Liver (tissue), 9 donors: Measurements from ENCODE around the gene FUBP3. TPM values are rescaled to one million over a fixed set of nuclear protein-coding genes. Genes with fewer than 3 reads are reported as not detected.

Experiments
- DNase-seq: peaks from one replicate; pipeline ENCODE4 v3.0.0-alpha.2; 2017; ENCODE audit warnings: low spot score
- H3K27ac ChIP-seq, 2 donors: one replicate each; pipeline ENCODE4 v1.7.0; 2013; ENCODE audit warnings: inconsistent platforms in 2 of 2, low read length in 2 of 2, control low read depth in 1 of 2, low read depth in 1 of 2, mild to moderate bottlenecking in 1 of 2
- H3K27me3 ChIP-seq, 4 donors: one replicate each; pipeline versions ENCODE4 v1.6.1 to v1.7.0; 2013; ENCODE audit warnings: low read length in 3 of 4, inconsistent platforms in 1 of 4, mild to moderate bottlenecking in 1 of 4, moderate library complexity in 1 of 4; ENCODE audit not compliant: control insufficient read depth in 4 of 4, insufficient read depth in 4 of 4
- H3K36me3 ChIP-seq, 4 donors: one replicate each; pipeline versions ENCODE4 v1.6.1 to v1.7.0; 2013; ENCODE audit warnings: low read length in 3 of 4, mild to moderate bottlenecking in 3 of 4, low read depth in 1 of 4, moderate library complexity in 1 of 4; ENCODE audit not compliant: control insufficient read depth in 4 of 4, insufficient read depth in 3 of 4
- H3K4me1 ChIP-seq, 4 donors: one replicate each; pipeline versions ENCODE4 v1.6.1 to v1.7.0; 2013; ENCODE audit warnings: low read length in 3 of 4, mild to moderate bottlenecking in 3 of 4, moderate library complexity in 1 of 4; ENCODE audit not compliant: control insufficient read depth in 4 of 4, insufficient read depth in 4 of 4
- H3K4me3 ChIP-seq, 3 donors: one replicate each; pipeline versions ENCODE4 v1.6.1 to v1.7.0; 2013; ENCODE audit warnings: low read length in 3 of 3, control low read depth in 1 of 3, low read depth in 1 of 3, mild to moderate bottlenecking in 1 of 3
- H3K9ac ChIP-seq, 2 donors: one replicate each; pipeline ENCODE4 v1.7.0; 2013; ENCODE audit warnings: low read length in 2 of 2, mild to moderate bottlenecking in 2 of 2, moderate library complexity in 2 of 2, control low read depth in 1 of 2, low read depth in 1 of 2
- H3K9me3 ChIP-seq, 4 donors: one replicate each; pipeline versions ENCODE4 v1.6.1 to v1.7.0; 2013; ENCODE audit warnings: low read length in 3 of 4; ENCODE audit not compliant: control insufficient read depth in 4 of 4
- ATF3 ChIP-seq: IDR thresholded peaks from 2 replicates; pipeline ENCODE4 v1.6.1; 2016; ENCODE audit warnings: antibody characterized with exemption
- CTCF ChIP-seq: fragments of 150-350 bp; IDR thresholded peaks from 2 replicates; pipeline ENCODE4 v1.5.1; 2017; ENCODE audit warnings: improper control_type of control experiment, low read depth, low read length; ENCODE audit not compliant: missing input control
- EGR1 ChIP-seq, 2 donors: IDR thresholded peaks; 2 replicates each; pipeline ENCODE4 v1.6.1; 2016 to 2018; ENCODE audit warnings: antibody characterized with exemption in 2 of 2, low read depth in 2 of 2
- FOXA1 ChIP-seq: IDR thresholded peaks from 2 replicates; pipeline ENCODE4 v1.6.1; 2016; ENCODE audit warnings: antibody characterized with exemption
- FOXA2 ChIP-seq: IDR thresholded peaks from 2 replicates; pipeline ENCODE4 v1.6.1; 2016; ENCODE audit warnings: antibody characterized with exemption
- GABPA ChIP-seq, 2 donors: IDR thresholded peaks in 1 of 2; conservative IDR thresholded peaks in 1 of 2; 2 replicates each; pipeline ENCODE4 v1.6.1; 2016; ENCODE audit warnings: antibody characterized with exemption in 2 of 2, mild to moderate bottlenecking in 1 of 2, moderate library complexity in 1 of 2
- HNF4A ChIP-seq, 2 donors: conservative IDR thresholded peaks; 2 replicates each; pipeline ENCODE4 v1.6.1; 2016; ENCODE audit warnings: antibody characterized with exemption in 2 of 2, mild to moderate bottlenecking in 2 of 2
- HNF4G ChIP-seq: IDR thresholded peaks from 2 replicates; pipeline ENCODE4 v1.6.1; 2016; ENCODE audit warnings: antibody characterized with exemption
- JUND ChIP-seq, 2 donors: IDR thresholded peaks; 2 replicates each; pipeline ENCODE4 v1.6.1; 2016; ENCODE audit warnings: antibody characterized with exemption in 2 of 2
- MAX ChIP-seq: IDR thresholded peaks from 2 replicates; pipeline ENCODE4 v1.6.1; 2016; ENCODE audit warnings: antibody characterized with exemption
- NR2F2 ChIP-seq: IDR thresholded peaks from 2 replicates; pipeline ENCODE4 v1.6.1; 2016; ENCODE audit warnings: antibody characterized with exemption
- REST ChIP-seq: IDR thresholded peaks from 2 replicates; pipeline ENCODE4 v1.6.1; 2016; ENCODE audit warnings: antibody characterized with exemption, mild to moderate bottlenecking
- RXRA ChIP-seq, 2 donors: IDR thresholded peaks; 2 replicates each; pipeline ENCODE4 v1.6.1; 2017 to 2018; ENCODE audit warnings: antibody characterized with exemption in 2 of 2, mild to moderate bottlenecking in 1 of 2
- SP1 ChIP-seq: IDR thresholded peaks from 2 replicates; pipeline ENCODE4 v1.6.1; 2018; ENCODE audit warnings: antibody characterized with exemption, mild to moderate bottlenecking
- TAF1 ChIP-seq: conservative IDR thresholded peaks from 2 replicates; pipeline ENCODE4 v1.6.1; 2016; ENCODE audit warnings: antibody characterized with exemption, mild to moderate bottlenecking
- YY1 ChIP-seq: IDR thresholded peaks from 2 replicates; pipeline ENCODE4 v1.6.1; 2016; ENCODE audit warnings: antibody characterized with exemption, mild to moderate bottlenecking
- ZBTB33 ChIP-seq: IDR thresholded peaks from 2 replicates; pipeline ENCODE4 v1.6.1; 2016; ENCODE audit warnings: antibody characterized with exemption
- WGBS: extraction: QIAGEN DNeasy Blood & Tissue Kit; methylation state at CpG from one replicate; pipeline ENCODE4 v1.1.7; 2013; 5-methylcytosine and 5-hydroxymethylcytosine counted together
- polyA plus RNA-seq, 2 donors: library from polyadenylated mRNA; stranded (reverse) in 1 of 2; unstranded in 1 of 2; fragments of 200-250 nt in 1 of 2; fragments of >200 nt in 1 of 2; fragmentation: Nextera tagmentation in 1 of 2; extraction: Ambion mirVana in 1 of 2; gene quantifications; one replicate each; pipeline versions ENCODE4 v1.2.1 to v1.2.3, GENCODE V29; 2013 to 2015
- total RNA-seq, 2 donors: library from RNA; depleted of rRNA; stranded (reverse); fragments of >200 nt; gene quantifications; one replicate each; pipeline ENCODE4 v1.2.3, GENCODE V29; 2014
- donor health status: healthy.
- donor health status: healthy.
- donor health status: healthy.
- donor health status: healthy.
- donor health status: healthy.

The FUBP3 gene
- total and polyA plus RNA-seq, 4 donors, result 16.1 to 39.0 (median 24.8) TPM

DNA sequence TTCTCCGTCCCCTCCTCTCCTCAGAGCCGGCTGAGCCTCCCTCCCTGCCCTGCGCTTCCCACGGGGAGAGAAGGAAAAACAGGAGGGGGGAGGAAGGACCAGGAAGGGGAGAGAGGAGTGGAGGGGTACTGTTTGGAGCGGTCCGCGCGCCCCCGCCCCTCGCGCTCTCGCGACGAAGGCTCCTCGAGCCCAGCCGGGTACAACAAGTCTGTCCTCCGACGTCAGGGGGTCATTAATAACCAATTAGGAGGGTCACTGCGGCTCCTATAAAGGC lies 84.5 kb downstream of the FUBP3 start:
- TF ChIP-seq EGR1 (IDR thresholded peaks at IDR 0.05; ENCODE audit: low read depth in 2 of 2), result no peak
- TF ChIP-seq TAF1, result no peak
- no peak for TF ChIP-seq HNF4G
- no peaks in the 10 kb centered on the region for H3K36me3 ChIP-seq
- peak overlapping the region in 1 of 3 donors; percentile 9 for H3K4me3 ChIP-seq
- no peak for DNase-seq
- peaks cover 14 to 53% (median 22%) of the 10 kb centered on the region in 4 donors for H3K4me1 ChIP-seq
- H3K9me3 ChIP-seq, result no peaks in the 10 kb centered on the region
- 7% methylated on average over 19 of the region's 19 CpGs for WGBS
- no peak overlapping the region for H3K9ac ChIP-seq
- H3K27me3 ChIP-seq, result peaks cover 7 to 23% (median 10%) of the 10 kb centered on the region in 4 donors
- no peak overlapping the region for H3K27ac ChIP-seq

DNA sequence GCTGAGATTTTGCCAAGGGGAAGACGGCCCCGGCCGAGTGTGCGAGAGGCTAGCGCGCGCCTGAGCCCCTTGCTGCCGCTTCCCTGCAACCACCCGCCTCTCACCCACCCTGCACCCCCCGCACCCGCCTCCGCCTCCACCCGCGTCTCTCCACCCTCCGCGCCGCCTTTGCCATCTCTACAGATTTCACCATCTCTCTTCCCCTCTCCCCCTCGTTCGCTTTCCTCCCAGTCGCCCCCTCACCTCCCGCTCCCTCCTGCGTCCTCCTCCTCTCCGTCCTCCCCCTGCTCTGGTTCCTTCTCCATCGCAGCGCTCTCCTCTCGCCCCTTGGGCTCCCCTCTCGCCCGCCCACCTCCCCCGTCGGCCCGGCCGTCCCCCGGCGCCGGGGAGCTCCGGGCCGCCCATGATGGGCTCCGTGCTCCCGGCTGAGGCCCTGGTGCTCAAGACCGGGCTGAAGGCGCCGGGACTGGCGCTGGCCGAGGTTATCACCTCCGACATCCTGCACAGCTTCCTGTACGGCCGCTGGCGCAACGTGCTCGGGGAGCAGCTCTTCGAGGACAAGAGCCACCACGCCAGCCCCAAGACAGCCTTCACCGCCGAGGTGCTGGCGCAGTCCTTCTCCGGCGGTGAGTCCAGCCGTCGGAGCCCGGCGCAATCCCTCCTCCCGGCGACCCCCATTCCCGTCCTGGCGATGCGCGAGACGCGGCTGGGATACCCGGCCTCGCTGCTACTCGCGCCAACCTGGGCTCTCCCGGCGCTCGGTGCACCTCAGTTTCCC lies 85.1 kb downstream of the FUBP3 start, which contains the start of gene PRDM12:
PRDM12 (plus strand) TSS at position 344 of the 778 bp plus-strand sequence; CDS start at position 404, 60 bp downstream.
- H3K27me3 ChIP-seq, result peaks cover 7 to 22% (median 10%) of the 10 kb centered on the region in 4 donors
- DNase-seq, result no peak
- H3K9ac ChIP-seq, result no peak within 1 kb of the TSS
- WGBS, result 8% methylated on average over 76 of the region's 76 CpGs
- H3K27ac ChIP-seq, result no peak within 1 kb of the TSS
- H3K9me3 ChIP-seq, result no peaks in the 10 kb centered on the region
- H3K36me3 ChIP-seq, result no peaks in the 10 kb centered on the region
- peak within 1 kb of the TSS in 1 of 3 donors; percentile 9 for H3K4me3 ChIP-seq
- peaks cover 14 to 53% (median 22%) of the 10 kb centered on the region in 4 donors for H3K4me1 ChIP-seq
- no peak for TF ChIP-seq NR2F2
- TF ChIP-seq TAF1, result no peak
- TF ChIP-seq YY1, result no peak
- TF ChIP-seq SP1, result no peak
- TF ChIP-seq REST, result no peak
- TF ChIP-seq FOXA2, result no peak

- H3K36me3 ChIP-seq, result no peaks in the 10 kb centered on the region
- H3K4me3 ChIP-seq, result no peak overlapping the region
- H3K9me3 ChIP-seq, result no peaks in the 10 kb centered on the region
- H3K9ac ChIP-seq, result no peak overlapping the region
- H3K27ac ChIP-seq, result no peak overlapping the region
- H3K27me3 ChIP-seq, result peaks cover 7 to 22% (median 10%) of the 10 kb centered on the region in 4 donors
- TF ChIP-seq EGR1 (IDR thresholded peaks at IDR 0.05; ENCODE audit: low read depth in 2 of 2), result no peak
- no peak for TF ChIP-seq ZBTB33
- TF ChIP-seq HNF4G, result no peak
- TF ChIP-seq GABPA (IDR thresholded peaks at IDR 0.05 in 1 of 2, conservative IDR thresholded peaks at IDR 0.05 in 1 of 2), result no peak
- TF ChIP-seq ATF3, result no peak
- no peak for TF ChIP-seq CTCF
- TF ChIP-seq HNF4A (conservative IDR thresholded peaks at IDR 0.05), result no peak
- no peak for TF ChIP-seq RXRA (IDR thresholded peaks at IDR 0.05)
- no peak for TF ChIP-seq JUND (IDR thresholded peaks at IDR 0.05)
- TF ChIP-seq TAF1, result no peak
- TF ChIP-seq YY1, result no peak
- TF ChIP-seq FOXA2, result no peak
- TF ChIP-seq NR2F2, result no peak
- no peak for TF ChIP-seq MAX
- TF ChIP-seq SP1, result no peak
- no peak for TF ChIP-seq FOXA1
- DNase-seq, result no peak
- peaks cover 12 to 51% (median 21%) of the 10 kb centered on the region in 4 donors for H3K4me1 ChIP-seq
- WGBS, result 5% methylated on average over 26 of the region's 26 CpGs
Measured at GRCh38 chr9:130665029-130665430, 85.7 kb downstream of the FUBP3 start.
